SK-N-SH treated with all-trans-retinoic acid at 6 μM for 48 hours (cell line): ENCODE data around the gene ZMYND8.
"Not testable (repeated sequence)": the region's sequence is repeated elsewhere in the genome, so short reads cannot be mapped to it uniquely, and the experiment has no call there.

ENCODE experiments used
- ATAC-seq: fragments of 200-7000 bp; cut with Tn5 transposase; 3 replicates; pipeline ENCODE4 v1.9.1; 2020; ENCODE audit warnings: mild to moderate bottlenecking, moderate library complexity
- ARNTL ChIP-seq: fragments of 450-650 bp; formaldehyde crosslinking; IDR thresholded peaks from 2 replicates; pipeline ENCODE4 v1.5.0; 2020; ENCODE audit warnings: low read depth, mild to moderate bottlenecking, moderate library complexity, borderline replicate concordance
- BACH2 ChIP-seq: fragments of 250-450 bp; sonication (Bioruptor Pico); IDR thresholded peaks from 2 replicates; pipeline ENCODE4 v1.9.0; 2021; ENCODE audit warnings: mild to moderate bottlenecking, borderline replicate concordance
- CREB5 ChIP-seq: fragments of 250-450 bp; sonication (Bioruptor Pico); IDR thresholded peaks from 2 replicates; pipeline ENCODE4 v1.5.1; 2020; ENCODE audit warnings: low read depth, mild to moderate bottlenecking, moderate library complexity
- CSDC2 ChIP-seq: fragments of 250-450 bp; sonication (Bioruptor Pico); IDR thresholded peaks from 2 replicates; pipeline ENCODE4 v1.5.0; 2020; ENCODE audit warnings: mild to moderate bottlenecking, moderate library complexity
- CSRNP3 ChIP-seq: fragments of 250-450 bp; sonication (Bioruptor Pico); IDR thresholded peaks from 2 replicates; pipeline ENCODE4 v1.5.1; 2021; ENCODE audit warnings: mild to moderate bottlenecking, moderate library complexity
- ESRRG ChIP-seq: fragments of 250-450 bp; sonication (Bioruptor Pico); IDR thresholded peaks from 2 replicates; pipeline ENCODE4 v1.6.1; 2021; ENCODE audit warnings: mild to moderate bottlenecking
- ISL1 ChIP-seq: fragments of 250-450 bp; sonication (Bioruptor Pico); IDR thresholded peaks from 2 replicates; pipeline ENCODE4 v2.1.2; 2022; ENCODE audit warnings: mild to moderate bottlenecking, moderate library complexity
- OSR1 ChIP-seq: fragments of 250-450 bp; sonication (Bioruptor Pico); IDR thresholded peaks from 2 replicates; pipeline ENCODE4 v1.8.0; 2022; ENCODE audit warnings: moderate library complexity, mild to moderate bottlenecking, inconsistent platforms
- PATZ1 ChIP-seq: fragments of 250-450 bp; sonication (Bioruptor Pico); IDR thresholded peaks from 2 replicates; pipeline ENCODE4 v1.8.0; 2020; ENCODE audit warnings: mild to moderate bottlenecking, moderate library complexity, borderline replicate concordance
- POU6F1 ChIP-seq: fragments of 250-450 bp; sonication (Bioruptor Pico); IDR thresholded peaks from 2 replicates; pipeline ENCODE4 v1.8.0; 2021; ENCODE audit warnings: low read depth, mild to moderate bottlenecking, moderate library complexity, borderline replicate concordance
- PPARA ChIP-seq: fragments of 250-450 bp; sonication (Bioruptor Pico); IDR thresholded peaks from 2 replicates; pipeline ENCODE4 v1.5.0; 2020; ENCODE audit warnings: mild to moderate bottlenecking, borderline replicate concordance
- RARB ChIP-seq: fragments of 250-450 bp; sonication (Bioruptor Pico); IDR thresholded peaks from 2 replicates; pipeline ENCODE4 v1.8.0; 2021; ENCODE audit warnings: mild to moderate bottlenecking, moderate library complexity
- SNAI2 ChIP-seq: fragments of 250-450 bp; sonication (Bioruptor Pico); IDR thresholded peaks from 2 replicates; pipeline ENCODE4 v1.5.0; 2020; ENCODE audit warnings: mild to moderate bottlenecking, moderate library complexity
- TCF4 ChIP-seq: fragments of 250-450 bp; sonication (Bioruptor Pico); IDR thresholded peaks from 2 replicates; pipeline ENCODE4 v1.8.0; 2021; ENCODE audit warnings: mild to moderate bottlenecking, moderate library complexity, borderline replicate concordance
- ZFP3 ChIP-seq: fragments of 250-450 bp; sonication (Bioruptor Pico); IDR thresholded peaks from 2 replicates; pipeline ENCODE4 v1.5.0; 2020; ENCODE audit warnings: mild to moderate bottlenecking, moderate library complexity
- ZNF565 ChIP-seq: fragments of 450-650 bp; formaldehyde crosslinking; conservative IDR thresholded peaks from 2 replicates; pipeline ENCODE4 v1.5.0; 2020; ENCODE audit warnings: low read depth, mild to moderate bottlenecking, moderate library complexity
- ZNF70 ChIP-seq: fragments of 450-650 bp; formaldehyde crosslinking; IDR thresholded peaks from 2 replicates; pipeline ENCODE4 v1.5.0; 2020; ENCODE audit warnings: mild to moderate bottlenecking, moderate library complexity
- ZNF8 ChIP-seq: fragments of 450-650 bp; formaldehyde crosslinking; IDR thresholded peaks from 2 replicates; pipeline ENCODE4 v1.5.0; 2020; ENCODE audit warnings: mild to moderate bottlenecking, moderate library complexity

Gene ZMYND8

GRCh38 chr20:47290666-47291430 lies 65.7 kb downstream of the ZMYND8 start:
- TF ChIP-seq POU6F1 (CRISPR knock-in tag), result no peak
- no peak for TF ChIP-seq ARNTL (CRISPR knock-in tag)
- TF ChIP-seq ZNF565 (CRISPR knock-in tag), result no peak
- no peak for TF ChIP-seq ZNF8 (CRISPR knock-in tag)
- TF ChIP-seq ZFP3 (CRISPR knock-in tag), result no peak
- no peak for TF ChIP-seq PPARA (CRISPR knock-in tag)
- no peak for TF ChIP-seq OSR1
- ATAC-seq, result no peak

GRCh38 chr20:47290008-47290407 lies 66.5 kb downstream of the ZMYND8 start:
- no peak for ATAC-seq
- TF ChIP-seq RARB (CRISPR knock-in tag) (no peak), ARNTL (CRISPR knock-in tag) (no peak), CSDC2 (CRISPR knock-in tag) (no peak), ESRRG (CRISPR knock-in tag) (no peak), TCF4 (no peak), SNAI2 (CRISPR knock-in tag) (no peak), ISL1 (CRISPR knock-in tag) (no peak), BACH2 (CRISPR knock-in tag) (no peak), CREB5 (no peak), ZNF565 (CRISPR knock-in tag) (no peak), OSR1 (no peak), POU6F1 (CRISPR knock-in tag) (no peak), ZNF8 (CRISPR knock-in tag) (no peak), PPARA (CRISPR knock-in tag) (no peak), PATZ1 (CRISPR knock-in tag) (no peak), ZFP3 (CRISPR knock-in tag) (no peak), CSRNP3 (CRISPR knock-in tag) (no peak), ZNF70 (CRISPR knock-in tag) (no peak)

- no peak for ATAC-seq
- TF ChIP-seq RARB (CRISPR knock-in tag), result no peak
- no peak for TF ChIP-seq ZNF8 (CRISPR knock-in tag)
- TF ChIP-seq OSR1, result no peak
- no peak for TF ChIP-seq CREB5
These were observed 67.4 kb downstream of the ZMYND8 start for GRCh38 chr20:47289096-47289495.

- ATAC-seq, result not testable (repeated sequence)
These were observed 68.0 kb downstream of the ZMYND8 start for GRCh38 chr20:47288530-47288929.
